HG03354 (cell line): ENCODE data around the gene DIP2A.

ENCODE experiments used
- ATAC-seq: cut with Tn5 transposase; IDR thresholded peaks from one replicate; pipeline ENCODE4 v1.9.1; 2021; ENCODE audit warnings: mild to moderate bottlenecking; ENCODE audit not compliant: unreplicated experiment, poor library complexity, severe bottlenecking

DIP2A gene

DNA sequence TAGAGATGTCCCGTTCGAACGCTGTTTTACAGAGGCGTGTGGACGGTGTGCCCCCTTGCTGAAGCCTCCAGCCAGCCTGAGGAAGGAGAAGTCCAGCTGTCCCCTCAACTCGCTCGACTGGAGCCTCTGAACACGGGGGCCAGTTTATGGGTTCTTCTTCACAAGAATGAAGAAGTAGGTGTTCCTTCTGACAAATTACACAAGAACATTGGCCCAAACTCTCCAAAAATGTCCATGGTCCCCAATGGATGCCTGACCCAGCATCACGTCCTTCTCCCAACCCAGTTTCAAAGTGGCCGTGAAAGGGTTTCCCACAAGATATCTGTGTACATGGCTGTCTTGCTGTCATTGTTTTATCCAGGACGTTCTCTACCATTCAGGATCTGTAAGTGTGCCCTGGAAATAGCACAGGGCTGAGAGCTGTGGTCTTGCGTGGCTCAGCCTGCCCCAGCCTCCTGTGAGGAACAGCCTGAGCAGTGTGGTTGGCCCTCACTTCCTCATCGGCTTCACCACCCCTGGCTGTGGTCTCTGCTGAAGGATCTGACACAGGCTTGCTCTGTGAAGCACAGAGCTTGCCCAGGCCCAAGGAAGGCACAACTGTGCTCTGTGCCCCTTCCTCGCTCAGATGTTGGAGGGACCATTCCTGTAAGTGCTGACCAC is 147.2 kb downstream of the DIP2A start:
- no peak for ATAC-seq

DNA sequence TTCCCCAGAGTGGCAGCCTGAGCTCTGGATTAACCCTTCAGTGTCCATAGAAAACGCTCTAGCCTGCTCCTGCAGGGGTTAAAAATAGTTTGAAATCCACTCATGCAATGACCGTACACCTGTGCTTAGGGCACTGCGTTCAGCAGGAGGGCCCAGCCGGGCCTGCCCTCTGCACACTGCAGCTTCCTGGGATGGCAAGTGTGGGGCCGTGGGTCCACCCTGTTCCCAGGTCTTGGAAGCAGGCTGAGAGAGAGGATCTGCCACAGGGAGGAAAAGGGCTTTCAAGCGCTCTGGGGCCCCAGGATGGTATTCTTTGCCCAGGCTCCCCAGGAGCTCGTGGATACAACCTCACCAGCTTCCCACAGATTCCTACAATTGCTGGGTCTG is 147.7 kb downstream of the DIP2A start:
- ATAC-seq: no peak

DNA sequence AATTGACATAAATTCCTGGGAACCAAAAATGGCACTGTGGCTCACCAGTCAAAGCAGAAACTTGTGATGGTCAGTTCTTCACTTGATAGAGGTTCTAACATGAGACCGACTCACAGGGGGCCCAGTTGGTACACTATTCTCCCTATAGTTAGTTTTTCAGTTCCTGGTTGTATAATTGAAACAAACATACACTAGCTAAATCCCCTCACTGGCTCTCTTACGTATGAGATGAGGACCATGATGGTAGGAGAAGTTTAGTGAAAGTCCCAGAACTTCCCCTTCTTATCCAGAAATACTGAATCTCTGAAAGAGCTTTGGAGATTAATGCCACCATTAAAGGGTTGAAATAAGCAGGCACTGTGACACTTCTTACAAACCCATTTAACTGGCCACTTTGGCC is 148.9 kb downstream of the DIP2A start:
- no peak for ATAC-seq

DNA sequence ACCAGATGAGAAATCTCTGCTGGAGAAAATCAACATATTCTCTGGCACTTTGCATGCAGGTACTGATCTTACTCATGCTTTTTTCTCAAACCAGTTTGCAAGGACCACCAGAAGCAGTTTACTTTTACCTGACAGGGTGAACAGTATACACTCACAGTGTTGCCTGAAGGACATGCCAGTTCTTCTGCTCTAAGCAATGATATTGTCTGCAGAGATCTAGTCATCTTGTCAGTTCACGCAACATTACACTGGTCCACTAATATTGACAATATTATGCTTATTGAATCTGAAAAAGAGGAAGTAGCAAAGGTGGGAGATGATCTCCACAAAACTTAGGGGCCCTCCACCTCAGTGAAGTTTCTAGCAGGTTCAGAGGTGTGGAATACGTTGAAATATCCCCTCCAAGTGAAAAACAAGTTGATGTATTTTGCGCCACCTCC is 150.0 kb downstream of the DIP2A start:
- peak; percentile 57 for ATAC-seq

DNA sequence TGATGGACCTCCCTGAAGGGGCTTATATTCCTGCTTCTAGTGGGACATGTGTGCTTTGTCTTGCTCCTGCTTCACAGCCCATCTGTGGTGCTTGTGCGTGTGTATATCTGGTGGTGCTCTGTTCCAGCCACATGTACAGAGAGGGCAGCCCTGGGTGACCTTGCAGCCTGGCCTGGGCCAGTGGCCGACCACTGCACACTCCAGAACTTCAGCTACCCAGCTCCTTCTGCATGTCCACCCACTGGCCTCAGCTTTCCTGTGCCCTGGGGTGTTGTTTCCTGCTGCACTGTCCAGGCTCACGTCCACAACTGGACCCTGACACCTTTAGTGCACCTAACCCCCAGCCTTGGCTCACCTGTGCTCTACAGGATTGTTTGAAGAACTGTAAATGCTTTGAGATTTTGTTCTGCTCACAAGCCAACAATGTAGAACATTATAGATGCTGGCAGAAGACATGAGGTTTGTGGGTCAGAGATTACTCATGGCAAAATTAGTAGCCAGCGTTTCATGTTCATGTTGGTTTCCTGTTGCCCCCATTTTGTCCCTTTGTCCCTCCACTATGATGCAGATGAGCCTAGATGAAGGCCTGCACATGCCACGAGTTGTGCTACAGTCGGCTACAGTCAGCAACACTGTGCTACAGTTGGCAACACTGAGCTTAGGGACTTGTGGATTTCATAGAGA is 151.5 kb downstream of the DIP2A start:
- ATAC-seq: no peak

DNA sequence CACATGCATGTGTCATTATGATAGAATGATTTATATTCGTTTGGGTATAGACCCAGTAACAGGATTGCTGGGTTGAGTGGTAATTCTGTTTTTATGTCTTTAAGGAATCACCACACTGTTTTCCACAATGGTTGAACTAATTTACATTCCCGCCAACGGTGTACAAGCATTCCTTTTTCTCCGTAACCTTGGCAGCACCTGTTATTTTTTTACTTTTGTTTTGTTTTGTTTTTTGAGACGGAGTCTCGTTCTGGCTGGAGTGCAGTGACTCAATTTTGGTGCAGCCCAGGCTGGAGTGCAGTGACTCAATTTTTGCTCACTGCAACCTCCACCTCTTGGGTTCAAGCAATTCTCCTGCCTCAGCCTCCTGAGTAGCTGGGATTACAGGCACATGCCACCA is 154.7 kb downstream of the DIP2A start:
- ATAC-seq: no peak

DNA sequence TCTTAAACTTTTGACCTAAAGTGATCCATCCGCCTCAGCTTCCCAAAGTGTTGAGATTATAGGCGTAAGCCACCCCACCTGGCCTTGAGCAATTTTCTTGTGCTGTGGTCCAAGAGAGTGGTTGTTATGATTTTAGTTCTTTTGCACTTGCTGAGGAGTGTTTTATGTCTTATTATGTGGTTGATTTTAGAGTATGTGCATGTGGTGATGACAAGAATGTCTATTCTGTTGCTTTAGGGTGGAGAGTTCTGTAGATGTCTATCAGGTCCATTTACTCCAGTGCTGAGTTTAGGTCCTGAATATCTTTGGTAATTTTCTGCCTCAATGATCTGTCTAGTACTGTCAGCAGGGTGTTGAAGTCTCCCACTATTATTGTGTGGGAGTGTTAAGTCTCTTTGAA is 157.4 kb downstream of the DIP2A start:
- no peak for ATAC-seq

DNA sequence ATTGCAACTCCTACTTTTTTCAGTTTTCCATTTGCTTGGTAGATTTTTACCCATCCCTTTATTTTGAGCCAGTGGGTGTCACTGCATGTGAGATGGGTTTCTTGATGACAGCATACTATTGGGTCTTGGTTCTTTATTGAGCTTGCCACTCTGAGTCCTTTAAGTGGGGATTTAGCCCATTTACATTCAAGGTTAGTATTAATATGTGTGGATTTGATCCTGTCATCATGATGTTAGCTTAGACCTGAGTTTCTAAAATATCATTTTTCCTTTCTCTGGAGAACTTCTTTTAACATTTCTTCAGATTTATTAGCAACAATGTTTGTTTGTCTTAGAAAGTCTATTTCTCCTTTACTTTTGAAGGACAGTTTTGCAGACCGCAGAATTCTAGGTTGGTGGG is 158.0 kb downstream of the DIP2A start:
- no peak for ATAC-seq

DNA sequence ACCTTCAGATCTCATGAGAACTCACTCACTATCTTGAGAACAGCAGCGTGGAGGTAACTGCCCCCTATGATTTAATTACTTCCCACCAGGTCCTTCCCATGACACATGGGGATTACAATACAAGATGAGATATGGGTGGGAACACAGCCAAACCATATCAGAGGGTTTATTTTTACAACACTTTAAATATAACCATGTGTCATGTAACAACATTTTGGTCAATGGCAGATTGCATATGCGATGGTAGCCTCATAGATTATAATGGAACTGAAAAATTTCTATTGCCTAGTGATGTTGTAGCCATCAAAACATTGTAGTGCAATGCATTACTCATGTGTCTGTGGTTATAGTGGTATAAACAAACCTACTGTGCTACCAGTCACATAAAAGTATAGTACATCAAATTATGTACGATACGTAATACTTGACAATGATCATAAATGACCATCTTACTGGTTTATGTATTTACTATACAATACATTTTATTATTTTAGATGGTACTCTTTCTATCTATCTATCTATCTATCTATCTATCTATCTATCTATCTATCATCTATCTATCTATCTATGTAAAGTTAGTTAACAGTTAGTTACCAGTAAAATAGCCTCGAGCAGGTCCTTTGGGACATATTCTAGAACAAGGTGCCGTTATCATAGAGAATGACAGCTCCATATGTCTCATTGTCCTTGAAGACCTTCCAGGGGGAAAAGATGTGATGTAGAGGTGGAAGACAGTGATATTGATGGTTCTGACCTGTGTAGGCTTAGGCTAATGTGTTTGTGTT is 158.8 kb downstream of the DIP2A start:
- no peak for ATAC-seq

DNA sequence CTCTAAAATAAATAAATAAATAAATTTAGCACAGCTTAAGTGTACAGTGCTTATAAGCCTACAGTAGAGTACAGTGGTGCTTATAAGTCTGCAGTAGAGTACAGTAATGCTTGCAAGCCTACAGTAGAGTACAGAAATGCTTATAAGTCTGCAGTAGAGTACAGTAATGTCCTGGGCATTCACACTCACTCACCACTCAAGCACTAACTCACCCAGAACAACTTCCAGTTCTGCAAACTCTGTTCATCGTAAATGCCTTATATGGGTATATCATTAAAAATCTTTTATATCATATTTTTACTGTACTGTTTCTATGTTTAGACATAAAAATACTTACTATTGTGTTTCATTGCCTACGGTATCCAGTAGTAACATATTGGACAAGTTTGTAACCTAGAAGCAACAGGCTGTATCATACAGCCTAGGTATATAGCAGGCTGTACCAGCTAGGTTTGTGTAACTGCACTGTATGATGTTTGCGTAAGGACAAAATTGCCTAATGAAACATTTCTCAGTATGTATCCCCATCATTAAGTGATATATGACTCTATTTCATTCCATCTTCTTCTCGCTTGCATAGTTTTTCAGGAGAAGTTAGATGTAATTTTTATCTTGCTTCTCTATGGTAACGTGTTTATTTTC is 160.2 kb downstream of the DIP2A start:
- no peak for ATAC-seq
